Effector memory CD4-positive, alpha-beta T cell (primary cell): ENCODE measurements around the gene ZDBF2.
"Not testable (repeated sequence)": the region's sequence is repeated elsewhere in the genome, so short reads cannot be mapped to it uniquely, and the experiment has no call there.

Source experiments
- DNase-seq, 3 donors: peaks; one replicate each; pipeline ENCODE4 v3.0.0-alpha.2; 2020
- H3K27ac ChIP-seq: 2 replicates; pipeline ENCODE4 v1.7.0; 2013; ENCODE audit warnings: mild to moderate bottlenecking, low read length, moderate library complexity; ENCODE audit not compliant: insufficient read depth, poor library complexity, severe bottlenecking
- H3K27me3 ChIP-seq: replicated peaks from 2 replicates; pipeline ENCODE4 v1.7.0; 2013; ENCODE audit warnings: mild to moderate bottlenecking, low read length; ENCODE audit not compliant: insufficient read depth, control insufficient read depth, poor library complexity, severe bottlenecking
- H3K36me3 ChIP-seq: 2 replicates; pipeline ENCODE4 v1.7.0; 2013; ENCODE audit warnings: mild to moderate bottlenecking, low read length, moderate library complexity; ENCODE audit not compliant: control insufficient read depth, insufficient read depth
- H3K4me1 ChIP-seq: 2 replicates; pipeline ENCODE4 v1.7.0; 2013; ENCODE audit warnings: low read length, mild to moderate bottlenecking; ENCODE audit not compliant: control insufficient read depth, insufficient read depth, poor library complexity, severe bottlenecking
- H3K4me3 ChIP-seq: 2 replicates; pipeline ENCODE4 v1.7.0; 2013; ENCODE audit warnings: low read length, low read depth, mild to moderate bottlenecking; ENCODE audit not compliant: insufficient read depth, poor library complexity, severe bottlenecking
- H3K9me3 ChIP-seq: 2 replicates; pipeline ENCODE4 v1.7.0; 2013; ENCODE audit warnings: mild to moderate bottlenecking, low read length, moderate library complexity; ENCODE audit not compliant: control insufficient read depth

Gene ZDBF2

GRCh38 chr2:206241736-206242135 lies 32.7 kb upstream of the ZDBF2 start:
- H3K9me3 ChIP-seq, result no peaks in the 10 kb centered on the region
- no peak overlapping the region for H3K27ac ChIP-seq
- DNase-seq, result no peak
- H3K27me3 ChIP-seq, result no peaks in the 10 kb centered on the region
- H3K36me3 ChIP-seq, result no peaks in the 10 kb centered on the region
- no peaks in the 10 kb centered on the region for H3K4me1 ChIP-seq
- H3K4me3 ChIP-seq, result no peak overlapping the region

- Histone ChIP-seq H3K9me3 (no peaks in the 10 kb centered on the region), H3K4me3 (no peak overlapping the region), H3K4me1 (no peaks in the 10 kb centered on the region), H3K36me3 (no peaks in the 10 kb centered on the region), H3K27ac (no peak overlapping the region), H3K27me3 (no peaks in the 10 kb centered on the region)
- no peak for DNase-seq
These were observed 29.2 kb upstream of the ZDBF2 start for GRCh38 chr2:206245265-206245672.

GRCh38 chr2:206250041-206250897 lies 24.2 kb upstream of the ZDBF2 start:
- no peak for DNase-seq

GRCh38 chr2:206253125-206253776 lies 21.2 kb upstream of the ZDBF2 start:
- DNase-seq, result no peak
- peaks cover 9% of the 10 kb centered on the region for H3K27me3 ChIP-seq

More at GRCh38 chr2:206250041-206250897, 24.2 kb upstream of the ZDBF2 start:
- Histone ChIP-seq H3K4me3 (no peak overlapping the region), H3K36me3 (no peaks in the 10 kb centered on the region), H3K4me1 (no peaks in the 10 kb centered on the region), H3K27me3 (peaks cover 8% of the 10 kb centered on the region), H3K27ac (no peak overlapping the region), H3K9me3 (peaks cover 3% of the 10 kb centered on the region)

GRCh38 chr2:206253777-206254166 lies 20.7 kb upstream of the ZDBF2 start:
- peaks cover 3% of the 10 kb centered on the region for H3K9me3 ChIP-seq
- H3K4me1 ChIP-seq, result no peaks in the 10 kb centered on the region
- H3K27me3 ChIP-seq, result peaks cover 9% of the 10 kb centered on the region
- no peak for DNase-seq
- H3K36me3 ChIP-seq, result no peaks in the 10 kb centered on the region
- H3K27ac ChIP-seq, result no peak overlapping the region
- H3K4me3 ChIP-seq, result no peak overlapping the region

More at GRCh38 chr2:206253125-206253776, 21.2 kb upstream of the ZDBF2 start:
- H3K36me3 ChIP-seq, result no peaks in the 10 kb centered on the region
- H3K4me1 ChIP-seq, result no peaks in the 10 kb centered on the region
- peaks cover 3% of the 10 kb centered on the region for H3K9me3 ChIP-seq
- no peak overlapping the region for H3K27ac ChIP-seq
- no peak overlapping the region for H3K4me3 ChIP-seq

GRCh38 chr2:206255003-206255402 lies 19.5 kb upstream of the ZDBF2 start:
- Histone ChIP-seq H3K36me3 (no peaks in the 10 kb centered on the region), H3K9me3 (peaks cover 3% of the 10 kb centered on the region), H3K27ac (no peak overlapping the region), H3K4me3 (no peak overlapping the region), H3K4me1 (no peaks in the 10 kb centered on the region), H3K27me3 (peaks cover 12% of the 10 kb centered on the region)
- DNase-seq, result no peak

- Histone ChIP-seq H3K27me3 (peaks cover 16% of the 10 kb centered on the region), H3K27ac (no peak overlapping the region), H3K9me3 (peaks cover 3% of the 10 kb centered on the region), H3K36me3 (no peaks in the 10 kb centered on the region), H3K4me1 (no peaks in the 10 kb centered on the region), H3K4me3 (no peak overlapping the region)
- DNase-seq, result no peak
These were observed 17.7 kb upstream of the ZDBF2 start for GRCh38 chr2:206256706-206257205.

GRCh38 chr2:206257350-206257749 lies 17.1 kb upstream of the ZDBF2 start:
- Histone ChIP-seq H3K36me3 (no peaks in the 10 kb centered on the region), H3K4me3 (no peak overlapping the region), H3K9me3 (peaks cover 3% of the 10 kb centered on the region), H3K4me1 (no peaks in the 10 kb centered on the region), H3K27ac (no peak overlapping the region), H3K27me3 (peaks cover 14% of the 10 kb centered on the region)
- DNase-seq, result no peak

GRCh38 chr2:206257861-206258260 lies 16.6 kb upstream of the ZDBF2 start:
- Histone ChIP-seq H3K9me3 (no peaks in the 10 kb centered on the region), H3K27me3 (peaks cover 14% of the 10 kb centered on the region), H3K27ac (no peak overlapping the region), H3K4me3 (no peak overlapping the region), H3K36me3 (no peaks in the 10 kb centered on the region), H3K4me1 (no peaks in the 10 kb centered on the region)
- no peak for DNase-seq

- H3K27me3 ChIP-seq, result peaks cover 18% of the 10 kb centered on the region
- H3K4me1 ChIP-seq, H3K27ac ChIP-seq, H3K9me3 ChIP-seq, DNase-seq, H3K4me3 ChIP-seq, H3K36me3 ChIP-seq: not testable (repeated sequence)
These were observed 15.8 kb upstream of the ZDBF2 start for GRCh38 chr2:206258615-206259014.
